Stimulated activated CD4-positive, alpha-beta T cell treated with anti-CD3 and anti-CD28 coated beads, TNF-alpha, amount 100 ng/mL, for 4 hours (primary cell): Measurements from ENCODE around the gene NAPEPLD.
A peak's percentile ranks its signal among the peaks of the same experiment; 100 is the strongest.
"Not testable (repeated sequence)": the region's sequence is repeated elsewhere in the genome, so short reads cannot be mapped to it uniquely, and the experiment has no call there.

Experiments
- DNase-seq, 3 experiments: peaks; one replicate each; pipeline ENCODE4 v3.0.0-alpha.2; 2020; ENCODE audit warnings: low read depth in 3 of 3

The NAPEPLD gene

GRCh38 chr7:103113164-103113563 is 35.7 kb downstream of the NAPEPLD start:
- DNase-seq, result no peak

DNA sequence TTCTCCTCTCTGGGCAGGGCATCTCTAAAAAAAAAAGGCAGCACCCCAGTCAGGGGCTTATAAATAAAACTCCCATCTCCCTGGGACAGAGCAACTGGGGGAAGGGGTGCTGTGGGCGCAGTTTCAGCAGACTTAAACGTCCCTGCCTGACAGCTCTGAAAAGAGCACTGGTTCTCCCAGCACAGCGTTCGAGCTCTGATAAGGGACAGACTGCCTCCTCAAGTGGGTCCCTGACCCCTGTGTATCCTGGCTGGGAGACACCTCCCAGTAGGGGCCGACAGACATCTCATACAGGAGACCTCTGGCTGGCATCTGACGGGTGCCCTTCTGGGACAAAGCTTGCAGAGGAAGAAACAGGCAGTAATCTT is 42.2 kb downstream of the NAPEPLD start:
- DNase-seq, result not testable (repeated sequence)

DNA sequence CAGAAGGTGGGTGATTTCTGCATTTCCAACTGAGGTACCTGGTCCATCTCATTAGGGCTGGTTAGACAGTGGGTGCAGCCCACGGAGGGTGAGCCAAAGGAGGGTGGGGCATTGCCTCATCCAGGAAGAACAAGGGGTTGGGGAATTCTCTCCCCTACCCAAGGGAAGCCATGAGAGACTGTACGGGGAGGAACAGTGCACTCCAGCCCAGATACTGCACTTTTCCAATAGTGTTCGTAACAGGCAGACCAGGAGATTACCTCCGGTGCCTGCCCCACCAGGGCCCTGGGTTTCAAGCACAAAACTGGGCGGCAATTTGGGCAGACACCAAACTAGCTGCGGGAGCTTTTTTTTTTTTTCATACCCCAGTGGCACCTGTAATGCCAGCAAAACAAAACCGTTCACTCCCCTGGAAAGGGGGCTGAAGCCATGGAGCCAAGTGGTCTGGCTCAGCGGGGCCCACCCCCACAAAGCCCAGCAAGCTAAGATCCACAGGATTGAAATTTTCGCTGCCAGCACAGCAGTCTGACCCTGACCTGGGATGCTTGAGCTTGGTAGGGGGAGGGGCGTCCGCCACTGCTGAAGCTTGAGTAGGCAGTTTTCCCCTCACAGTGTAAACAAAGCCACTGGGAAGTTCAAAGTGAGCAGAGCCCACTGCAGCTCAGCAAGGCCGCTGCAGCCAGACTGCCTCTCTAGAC is 42.7 kb downstream of the NAPEPLD start:
- DNase-seq, result no peak

GRCh38 chr7:103101543-103101942 is 47.4 kb downstream of the NAPEPLD start:
- no peak for DNase-seq

GRCh38 chr7:103100348-103100747 is 48.6 kb downstream of the NAPEPLD start:
- no peak for DNase-seq

GRCh38 chr7:103097041-103097440 is 51.9 kb downstream of the NAPEPLD start:
- no peak for DNase-seq

GRCh38 chr7:103095558-103095957 is 53.3 kb downstream of the NAPEPLD start:
- not testable (repeated sequence) for DNase-seq

- DNase-seq, result no peak
Observed at GRCh38 chr7:103094102-103094501, 54.8 kb downstream of the NAPEPLD start.

GRCh38 chr7:103093429-103093828 is 55.5 kb downstream of the NAPEPLD start:
- DNase-seq, result no peak

- not testable (repeated sequence) for DNase-seq
Observed at GRCh38 chr7:103092321-103092720, 56.6 kb downstream of the NAPEPLD start.

GRCh38 chr7:103083210-103083609 is 65.7 kb downstream of the NAPEPLD start:
- no peak for DNase-seq

- DNase-seq, result no peak
Observed at GRCh38 chr7:103082497-103082896, 66.4 kb downstream of the NAPEPLD start.

DNA sequence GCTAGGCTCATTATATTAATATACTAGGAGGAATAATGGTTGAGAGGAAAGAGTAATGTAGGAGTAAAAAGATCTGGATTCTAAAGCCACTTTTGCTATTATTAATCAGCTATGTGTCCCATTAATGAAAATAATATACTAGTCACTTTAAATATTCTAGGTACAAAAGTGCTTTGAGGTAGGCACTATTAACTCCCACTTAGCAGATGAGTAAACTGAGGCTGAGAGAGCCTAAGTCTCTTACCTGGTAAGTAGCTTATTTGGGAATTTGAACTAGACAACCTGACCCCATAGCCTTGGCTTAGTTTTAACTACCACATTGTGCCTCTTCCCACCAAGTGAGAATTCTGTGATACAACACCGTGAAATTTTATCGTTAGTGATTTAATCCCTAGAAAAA is 68.0 kb downstream of the NAPEPLD start:
- DNase-seq, result no peak

GRCh38 chr7:103079836-103080235 is 69.1 kb downstream of the NAPEPLD start:
- DNase-seq, result no peak

DNA sequence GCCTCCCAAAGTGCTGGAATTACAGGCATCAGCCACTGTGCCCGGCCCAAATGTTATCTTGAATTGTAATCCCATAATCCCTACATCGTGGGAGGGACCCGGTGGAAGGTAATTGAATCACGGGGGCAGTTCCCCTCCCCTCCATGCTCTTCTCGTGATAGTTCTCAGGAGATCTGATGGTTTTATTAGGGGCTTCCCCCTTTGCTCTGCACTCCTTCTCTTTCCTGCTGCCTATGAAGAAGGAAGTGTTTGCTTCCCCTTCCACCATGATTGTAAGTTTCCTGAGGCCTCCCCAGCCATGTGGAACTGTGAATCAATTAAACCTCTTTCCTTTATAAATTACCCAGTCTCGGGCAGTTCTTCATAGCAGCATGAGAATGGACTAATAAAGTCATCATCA is 70.7 kb downstream of the NAPEPLD start:
- not testable (repeated sequence) for DNase-seq

GRCh38 chr7:103077318-103077717 is 71.6 kb downstream of the NAPEPLD start:
- no peak for DNase-seq

GRCh38 chr7:103076764-103077163 is 72.1 kb downstream of the NAPEPLD start:
- DNase-seq, result no peak

GRCh38 chr7:103075337-103075918 is 73.5 kb downstream of the NAPEPLD start:
- DNase-seq, result peak; percentile 60 to 76 (median 69)

DNA sequence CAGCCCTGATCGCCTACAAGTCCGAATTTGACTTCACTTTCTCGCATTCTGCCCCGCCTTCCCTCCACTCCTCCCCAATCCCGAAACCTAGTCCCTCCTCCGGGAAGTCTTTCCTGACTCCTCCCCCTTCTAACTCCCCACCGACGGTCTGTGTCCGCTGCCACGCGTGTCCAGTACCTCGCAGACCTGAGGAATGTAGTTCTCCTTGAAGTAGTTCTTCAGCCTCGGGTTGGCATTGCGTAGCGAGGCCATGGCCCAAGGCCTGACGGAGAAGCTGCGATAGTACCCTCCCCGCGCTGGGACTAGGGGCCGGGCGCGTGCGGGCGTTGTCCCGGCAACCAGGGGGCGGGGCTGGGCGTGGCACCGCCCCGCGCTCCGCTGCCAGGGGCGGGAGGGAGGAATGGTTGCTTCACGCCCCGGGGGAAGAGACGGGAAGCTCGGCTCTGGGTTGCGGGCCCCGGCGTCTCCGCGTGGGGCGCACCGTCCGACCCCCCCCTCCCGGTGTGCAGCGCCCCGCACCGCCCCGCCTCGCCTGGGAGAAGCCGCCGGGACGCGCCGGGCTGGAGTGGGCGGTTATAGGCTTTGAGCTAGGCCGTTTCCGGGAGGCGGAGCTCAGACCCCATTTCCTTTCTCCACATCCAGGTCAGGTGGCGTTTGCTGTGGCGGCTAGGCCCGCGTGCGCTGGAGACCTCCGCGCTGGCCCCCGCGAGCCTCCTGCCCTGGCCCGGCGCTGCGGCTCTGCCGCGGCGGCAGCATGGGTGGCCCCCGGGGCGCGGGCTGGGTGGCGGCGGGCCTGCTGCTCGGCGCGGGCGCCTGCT is 74.2 kb downstream of the NAPEPLD start, which contains the start of the genes ARMC10 and FBXL13:
TSS of gene ARMC10 (plus strand) at position 622 of the 818 bp plus-strand sequence. CDS start at position 755, 133 bp downstream.
TSS of gene FBXL13 (minus strand) at position 278 of the 818 bp plus-strand sequence.
- peak; percentile 82 to 87 (median 87) for DNase-seq

DNA sequence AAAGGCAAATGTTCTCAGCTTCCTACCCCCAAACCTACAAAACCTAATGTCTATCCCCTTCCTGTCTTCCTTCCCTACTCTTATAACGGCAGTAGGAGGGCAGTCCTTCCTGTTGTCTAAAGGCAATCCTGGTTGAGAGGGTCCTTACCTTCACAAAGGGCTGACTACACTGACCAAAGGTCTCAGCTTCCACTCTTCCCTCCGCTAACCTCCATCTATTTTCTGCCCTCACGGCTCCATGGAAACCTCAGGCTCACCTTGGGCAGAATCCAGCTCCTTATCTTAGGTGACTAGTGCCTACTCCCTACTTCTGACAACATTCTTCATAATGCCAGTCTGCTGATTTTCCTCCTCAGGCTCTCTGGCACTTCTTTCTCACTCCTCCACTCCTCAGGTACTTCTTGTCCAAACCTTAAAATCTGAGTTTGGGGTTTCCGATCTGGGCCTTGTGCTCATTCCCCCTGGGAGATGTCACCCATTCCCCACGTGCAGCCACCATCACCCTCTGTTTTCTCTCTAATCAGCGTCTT is 74.8 kb downstream of the NAPEPLD start:
- DNase-seq, result no peak

DNA sequence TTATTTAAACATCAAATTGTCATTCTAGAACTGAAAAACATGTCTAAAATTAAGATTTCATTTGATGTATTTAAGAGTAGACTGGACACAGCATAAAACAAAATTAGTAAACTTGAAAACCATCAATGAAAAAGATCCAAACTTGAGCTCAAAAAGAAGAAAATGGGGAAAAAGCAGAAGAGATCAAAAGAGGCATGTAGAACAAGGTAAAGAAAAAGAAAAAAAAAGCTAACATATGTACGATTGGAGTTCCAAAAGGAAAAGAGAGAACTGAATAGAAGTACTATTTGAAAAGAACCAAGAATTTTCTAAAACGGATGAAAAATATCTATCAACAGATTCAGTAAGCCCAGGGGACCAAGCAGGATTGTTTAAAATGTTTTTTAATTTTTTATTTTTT is 77.9 kb downstream of the NAPEPLD start:
- DNase-seq, result no peak
